Hepatocyte (in vitro differentiated cells): ENCODE results near the gene IP6K2.
A peak's percentile ranks its signal among the peaks of the same experiment; 100 is the strongest.

ENCODE experiments used
- EZH2 ChIP-seq: fragments of 200-600 bp; sonication (generic); IDR thresholded peaks from 2 replicates; pipeline ENCODE4 v1.6.1; 2016; ENCODE audit warnings: antibody characterized with exemption, mild to moderate bottlenecking, borderline replicate concordance
- EZH2phosphoT487 ChIP-seq: fragments of 200-600 bp; sonication (generic); IDR thresholded peaks from one replicate; pipeline ENCODE4 v1.6.1; 2018; ENCODE audit warnings: antibody characterized with exemption, mild to moderate bottlenecking, low read depth, moderate library complexity; ENCODE audit not compliant: unreplicated experiment, severe bottlenecking
- TF ChIP-seq, protein P1 (sequence below): fragments of 200-600 bp; sonication (generic); IDR thresholded peaks from 2 replicates; pipeline ENCODE4 v1.5.1; 2016; ENCODE audit warnings: antibody characterized with exemption, mild to moderate bottlenecking; ENCODE audit not compliant: poor library complexity

DNA sequence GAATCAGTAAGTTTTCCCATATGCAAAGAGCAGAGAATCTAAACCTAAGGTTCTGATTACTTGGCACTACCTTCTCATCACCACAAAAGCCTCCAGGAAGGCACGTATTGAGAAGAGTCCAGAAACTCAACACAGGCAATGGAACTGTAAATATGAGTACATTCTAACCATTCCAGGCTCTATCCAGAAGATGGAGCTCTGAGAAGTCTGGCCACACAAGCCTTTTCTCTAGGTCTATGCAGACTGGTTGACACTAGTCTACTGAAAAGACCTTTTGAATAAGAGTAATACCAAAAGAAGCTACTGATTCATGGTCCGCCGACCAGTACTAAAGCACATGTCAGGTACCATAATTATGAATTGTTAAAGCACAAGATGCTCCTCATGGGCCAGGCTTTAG lies 19.1 kb downstream of the IP6K2 start:
- TF ChIP-seq, protein P1, sequence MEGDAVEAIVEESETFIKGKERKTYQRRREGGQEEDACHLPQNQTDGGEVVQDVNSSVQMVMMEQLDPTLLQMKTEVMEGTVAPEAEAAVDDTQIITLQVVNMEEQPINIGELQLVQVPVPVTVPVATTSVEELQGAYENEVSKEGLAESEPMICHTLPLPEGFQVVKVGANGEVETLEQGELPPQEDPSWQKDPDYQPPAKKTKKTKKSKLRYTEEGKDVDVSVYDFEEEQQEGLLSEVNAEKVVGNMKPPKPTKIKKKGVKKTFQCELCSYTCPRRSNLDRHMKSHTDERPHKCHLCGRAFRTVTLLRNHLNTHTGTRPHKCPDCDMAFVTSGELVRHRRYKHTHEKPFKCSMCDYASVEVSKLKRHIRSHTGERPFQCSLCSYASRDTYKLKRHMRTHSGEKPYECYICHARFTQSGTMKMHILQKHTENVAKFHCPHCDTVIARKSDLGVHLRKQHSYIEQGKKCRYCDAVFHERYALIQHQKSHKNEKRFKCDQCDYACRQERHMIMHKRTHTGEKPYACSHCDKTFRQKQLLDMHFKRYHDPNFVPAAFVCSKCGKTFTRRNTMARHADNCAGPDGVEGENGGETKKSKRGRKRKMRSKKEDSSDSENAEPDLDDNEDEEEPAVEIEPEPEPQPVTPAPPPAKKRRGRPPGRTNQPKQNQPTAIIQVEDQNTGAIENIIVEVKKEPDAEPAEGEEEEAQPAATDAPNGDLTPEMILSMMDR, result peak; percentile 14
- TF ChIP-seq EZH2, result no peak
- no peak for TF ChIP-seq EZH2phosphoT487
